Trophoblast cell (in vitro differentiated cells and primary cell): ENCODE results near the gene HRAS.

Experiments used
- DNase-seq, 2 donors: peaks; one replicate each; pipeline ENCODE4 v3.0.0-alpha.2; 2016
- H2AFZ ChIP-seq: 2 replicates; pipeline ENCODE4 v1.6.1; 2013; ENCODE audit warnings: low read length, moderate library complexity, mild to moderate bottlenecking; ENCODE audit not compliant: insufficient read depth, poor library complexity
- H2AK5ac ChIP-seq: 2 replicates; pipeline ENCODE4 v1.6.1; 2013; ENCODE audit warnings: mild to moderate bottlenecking, low read length
- H2BK120ac ChIP-seq: 2 replicates; pipeline ENCODE4 v1.6.1; 2013; ENCODE audit warnings: low read length, mild to moderate bottlenecking, moderate library complexity; ENCODE audit not compliant: insufficient read depth, poor library complexity
- H2BK12ac ChIP-seq: 2 replicates; pipeline ENCODE4 v1.6.1; 2013; ENCODE audit warnings: mild to moderate bottlenecking, low read length, moderate library complexity
- H2BK5ac ChIP-seq: 2 replicates; pipeline ENCODE4 v1.6.1; 2013; ENCODE audit warnings: low read length, low read depth, moderate library complexity, mild to moderate bottlenecking; ENCODE audit not compliant: poor library complexity
- H3K14ac ChIP-seq: 2 replicates; pipeline ENCODE4 v1.6.1; 2013; ENCODE audit warnings: mild to moderate bottlenecking, low read length
- H3K18ac ChIP-seq: 2 replicates; pipeline ENCODE4 v1.6.1; 2013; ENCODE audit warnings: mild to moderate bottlenecking, low read length
- H3K23ac ChIP-seq: 2 replicates; pipeline ENCODE4 v1.6.1; 2013; ENCODE audit warnings: low read length
- H3K27ac ChIP-seq: 2 replicates; pipeline ENCODE4 v1.5.1; 2013; ENCODE audit warnings: low read depth, mild to moderate bottlenecking, inconsistent platforms, low read length, moderate library complexity
- H3K27me3 ChIP-seq: 2 replicates; pipeline ENCODE4 v1.6.1; 2013; ENCODE audit warnings: inconsistent platforms, mild to moderate bottlenecking, low read length, moderate library complexity; ENCODE audit not compliant: insufficient read depth
- H3K36me3 ChIP-seq, 2 experiments: 1 replicate in 1 of 2; 2 replicates in 1 of 2; pipeline ENCODE4 v1.6.1; 2013; ENCODE audit warnings: low read length in 2 of 2, mild to moderate bottlenecking in 2 of 2, moderate library complexity in 1 of 2; ENCODE audit not compliant: insufficient read depth in 2 of 2, control insufficient read depth in 1 of 2
- H3K4ac ChIP-seq: 2 replicates; pipeline ENCODE4 v1.6.1; 2013; ENCODE audit warnings: low read depth, mild to moderate bottlenecking, low read length, moderate library complexity
- H3K4me1 ChIP-seq, 2 experiments: 1 replicate in 1 of 2; 2 replicates in 1 of 2; pipeline ENCODE4 v1.6.1; 2013; ENCODE audit warnings: low read length in 2 of 2, mild to moderate bottlenecking in 2 of 2, moderate library complexity in 1 of 2; ENCODE audit not compliant: insufficient read depth in 2 of 2, control insufficient read depth in 1 of 2
- H3K4me2 ChIP-seq: 2 replicates; pipeline ENCODE4 v1.6.1; 2013; ENCODE audit warnings: inconsistent platforms, mild to moderate bottlenecking, low read length, moderate library complexity
- H3K4me3 ChIP-seq: 2 replicates; pipeline ENCODE4 v1.5.1; 2013; ENCODE audit warnings: mild to moderate bottlenecking, low read depth, low read length, inconsistent platforms
- H3K79me1 ChIP-seq: one replicate; pipeline ENCODE4 v1.6.1; 2013; ENCODE audit warnings: low read length
- H3K79me2 ChIP-seq: 2 replicates; pipeline ENCODE4 v1.6.1; 2013; ENCODE audit warnings: low read length, mild to moderate bottlenecking; ENCODE audit not compliant: control insufficient read depth, insufficient read depth, poor library complexity
- H3K9ac ChIP-seq: 2 replicates; pipeline ENCODE4 v1.6.1; 2013; ENCODE audit warnings: mild to moderate bottlenecking, low read length
- H3K9me3 ChIP-seq: 2 replicates; pipeline ENCODE4 v1.6.1; 2013; ENCODE audit warnings: low read depth, mild to moderate bottlenecking, control low read depth, inconsistent platforms, low read length; ENCODE audit not compliant: insufficient read depth
- H4K12ac ChIP-seq: 2 replicates; pipeline ENCODE4 v1.6.1; 2013; ENCODE audit warnings: low read depth, mild to moderate bottlenecking, low read length, moderate library complexity
- H4K8ac ChIP-seq: 2 replicates; pipeline ENCODE4 v1.6.1; 2013; ENCODE audit warnings: low read depth, mild to moderate bottlenecking, low read length, moderate library complexity
- H4K91ac ChIP-seq: one replicate; pipeline ENCODE4 v1.6.1; 2013; ENCODE audit warnings: low read depth, mild to moderate bottlenecking, low read length, moderate library complexity
- WGBS: extraction: QIAGEN DNeasy Blood & Tissue Kit; methylation state at CpG from one replicate; pipeline ENCODE4 v1.1.7; 2013; ENCODE audit warnings: missing lambda C conversion rate; ENCODE audit not compliant: insufficient read length, insufficient coverage; ENCODE audit errors: extremely low coverage; 5-methylcytosine and 5-hydroxymethylcytosine counted together

Gene HRAS

DNA sequence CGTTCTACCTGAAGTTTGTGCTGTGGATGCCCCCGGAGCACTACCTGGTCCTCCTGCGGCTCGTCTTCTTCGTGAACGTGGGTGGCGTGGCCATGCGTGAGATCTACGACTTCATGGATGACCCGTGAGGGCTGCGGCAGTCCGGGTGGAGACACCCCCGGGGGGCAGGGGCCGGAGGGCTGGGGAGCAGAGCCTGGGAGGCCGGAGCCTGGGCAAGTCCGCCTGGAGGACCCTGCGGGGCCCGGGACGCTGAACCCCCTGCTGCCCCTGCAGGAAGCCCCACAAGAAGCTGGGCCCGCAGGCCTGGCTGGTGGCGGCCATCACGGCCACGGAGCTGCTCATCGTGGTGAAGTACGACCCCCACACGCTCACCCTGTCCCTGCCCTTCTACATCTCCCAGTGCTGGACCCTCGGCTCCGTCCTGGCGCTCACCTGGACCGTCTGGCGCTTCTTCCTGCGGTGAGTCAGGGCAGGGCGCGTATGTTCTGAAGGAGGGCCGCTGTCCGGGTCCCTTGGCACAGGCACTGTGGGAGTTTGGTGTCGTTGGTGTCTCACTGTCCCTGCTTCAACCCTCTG lies 45.7 kb downstream of the HRAS start:
- H2BK120ac ChIP-seq = no peak overlapping the region
- peaks cover 11% of the 10 kb centered on the region for H3K9me3 ChIP-seq
- H3K27me3 ChIP-seq = no peaks in the 10 kb centered on the region
- no peak overlapping the region for H2BK12ac ChIP-seq
- no peak for DNase-seq
- H3K4me1 ChIP-seq = no peaks in the 10 kb centered on the region
- H4K91ac ChIP-seq = no peak overlapping the region
- H3K9ac ChIP-seq = no peak overlapping the region
- H2AK5ac ChIP-seq = no peak overlapping the region
- no peak overlapping the region for H4K8ac ChIP-seq
- peaks cover 45 to 51% of the 10 kb centered on the region in 2 experiments for H3K36me3 ChIP-seq
- H3K79me2 ChIP-seq = no peaks in the 10 kb centered on the region
- no peak overlapping the region for H2BK5ac ChIP-seq
- H3K18ac ChIP-seq = no peak overlapping the region
- WGBS = no CpG with 5 or more reads among the region's 37 CpGs
- no peak overlapping the region for H3K27ac ChIP-seq
- no peak overlapping the region for H2AFZ ChIP-seq
- H4K12ac ChIP-seq = no peak overlapping the region
- no peak overlapping the region for H3K4me3 ChIP-seq
- H3K79me1 ChIP-seq = no peaks in the 10 kb centered on the region
- no peak overlapping the region for H3K14ac ChIP-seq
- no peak overlapping the region for H3K4ac ChIP-seq
- no peak overlapping the region for H3K23ac ChIP-seq
- H3K4me2 ChIP-seq = no peak overlapping the region

GRCh38 chr11:488992-489391 lies 46.4 kb downstream of the HRAS start:
- no peak overlapping the region for H2AK5ac ChIP-seq
- no peaks in the 10 kb centered on the region for H3K79me2 ChIP-seq
- no peaks in the 10 kb centered on the region for H3K79me1 ChIP-seq
- H4K8ac ChIP-seq = no peak overlapping the region
- H3K27ac ChIP-seq = no peak overlapping the region
- no peak overlapping the region for H3K18ac ChIP-seq
- H3K4me1 ChIP-seq = no peaks in the 10 kb centered on the region
- no peak overlapping the region for H4K91ac ChIP-seq
- H2BK5ac ChIP-seq = no peak overlapping the region
- WGBS = no CpG with 5 or more reads among the region's 19 CpGs
- H3K9ac ChIP-seq = no peak overlapping the region
- no peak overlapping the region for H2BK12ac ChIP-seq
- H2BK120ac ChIP-seq = no peak overlapping the region
- H3K23ac ChIP-seq = no peak overlapping the region
- H3K9me3 ChIP-seq = peaks cover 16% of the 10 kb centered on the region
- H3K27me3 ChIP-seq = no peaks in the 10 kb centered on the region
- H3K14ac ChIP-seq = no peak overlapping the region
- H3K4me2 ChIP-seq = no peak overlapping the region
- DNase-seq = no peak
- H3K36me3 ChIP-seq = peaks cover 38 to 44% of the 10 kb centered on the region in 2 experiments
- H3K4ac ChIP-seq = no peak overlapping the region
- H2AFZ ChIP-seq = no peak overlapping the region
- no peak overlapping the region for H4K12ac ChIP-seq
- H3K4me3 ChIP-seq = no peak overlapping the region

DNA sequence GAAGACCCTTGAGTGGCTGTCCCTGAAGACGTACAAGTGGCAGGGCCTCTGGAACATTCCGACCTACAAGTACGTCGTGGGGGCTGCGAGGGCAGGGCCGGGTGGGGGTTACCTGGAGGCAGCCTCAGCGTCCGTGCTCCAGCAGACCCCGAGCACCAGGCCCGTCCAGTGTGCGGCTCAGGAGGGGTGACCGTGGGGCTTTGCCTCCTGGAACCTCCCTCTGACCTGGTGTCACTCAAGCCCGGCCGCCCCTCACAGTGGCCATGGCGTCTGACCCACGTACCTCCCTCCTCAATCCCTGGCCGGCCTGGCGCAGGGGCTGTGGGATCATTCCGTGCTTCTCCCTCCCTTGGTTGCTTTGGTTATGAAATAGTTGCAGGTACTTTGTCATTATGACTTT lies 46.8 kb downstream of the HRAS start:
- Histone ChIP-seq H3K79me1 (no peaks in the 10 kb centered on the region), H3K36me3 (peaks cover 35 to 43% of the 10 kb centered on the region in 2 experiments), H3K4me3 (no peak overlapping the region), H4K8ac (no peak overlapping the region), H2BK12ac (no peak overlapping the region), H3K27me3 (no peaks in the 10 kb centered on the region), H3K18ac (no peak overlapping the region), H2AFZ (no peak overlapping the region), H4K91ac (no peak overlapping the region), H2AK5ac (no peak overlapping the region), H3K4me1 (no peaks in the 10 kb centered on the region), H3K4me2 (no peak overlapping the region), H2BK120ac (no peak overlapping the region), H2BK5ac (no peak overlapping the region), H3K23ac (no peak overlapping the region), H3K14ac (no peak overlapping the region), H4K12ac (no peak overlapping the region), H3K9me3 (peaks cover 18% of the 10 kb centered on the region), H3K27ac (no peak overlapping the region), H3K4ac (no peak overlapping the region), H3K9ac (no peak overlapping the region), H3K79me2 (no peaks in the 10 kb centered on the region)
- WGBS = no CpG with 5 or more reads among the region's 19 CpGs
- DNase-seq = no peak

GRCh38 chr11:488062-488461 lies 47.3 kb downstream of the HRAS start:
- no peaks in the 10 kb centered on the region for H3K79me2 ChIP-seq
- H2BK120ac ChIP-seq = no peak overlapping the region
- no peak overlapping the region for H3K23ac ChIP-seq
- no peak overlapping the region for H2BK5ac ChIP-seq
- peaks cover 18% of the 10 kb centered on the region for H3K9me3 ChIP-seq
- H3K27me3 ChIP-seq = no peaks in the 10 kb centered on the region
- no peak overlapping the region for H2BK12ac ChIP-seq
- WGBS = no CpG with 5 or more reads among the region's 25 CpGs
- H3K27ac ChIP-seq = no peak overlapping the region
- no peak overlapping the region for H4K8ac ChIP-seq
- no peak overlapping the region for H3K4ac ChIP-seq
- no peak overlapping the region for H4K91ac ChIP-seq
- no peak overlapping the region for H3K9ac ChIP-seq
- H4K12ac ChIP-seq = no peak overlapping the region
- H2AFZ ChIP-seq = no peak overlapping the region
- DNase-seq = no peak
- H2AK5ac ChIP-seq = no peak overlapping the region
- no peak overlapping the region for H3K4me3 ChIP-seq
- H3K36me3 ChIP-seq = peaks cover 34 to 41% of the 10 kb centered on the region in 2 experiments
- no peak overlapping the region for H3K4me2 ChIP-seq
- no peaks in the 10 kb centered on the region for H3K4me1 ChIP-seq
- no peak overlapping the region for H3K14ac ChIP-seq
- H3K79me1 ChIP-seq = no peaks in the 10 kb centered on the region
- H3K18ac ChIP-seq = no peak overlapping the region
